PC-9 (cell line): ENCODE data around the gene FGFR2. TPM values are rescaled to one million over a fixed set of nuclear protein-coding genes. Genes with fewer than 3 reads are reported as not detected.
"Not testable (repeated sequence)": the region's sequence is repeated elsewhere in the genome, so short reads cannot be mapped to it uniquely, and the experiment has no call there.

ENCODE experiments used
- BruUV-seq: library from RNA; stranded (reverse); fragments of 400-500 nt; replicated peaks from 2 replicates; lab custom pipeline; 2021; lab: Mats Ljungman, UMichigan
- CTCF ChIA-PET: fragments of 300-600 bp; sonication (Branson Sonifier 250); formaldehyde crosslinking; loops from one replicate; lab custom pipeline; 2022; ENCODE audit warnings: antibody characterized with exemption; lab: Charles Lee
- POLR2A ChIA-PET: fragments of 300-600 bp; sonication (Branson Sonifier 250); formaldehyde crosslinking; loops from one replicate; lab custom pipeline; 2022; ENCODE audit warnings: antibody characterized with exemption; ENCODE audit not compliant: unreplicated experiment; lab: Charles Lee
- DNase-seq, 2 experiments: peaks; one replicate each; pipeline versions ENCODE4 v3.0.0 to v3.0.0-alpha.2; 2015 to 2022; ENCODE audit warnings: mixed read lengths in 1 of 2
- H2AFZ ChIP-seq: fragments of 200-600 bp; sonication (generic); 2 replicates; pipeline ENCODE4 v1.8.1; 2017; ENCODE audit warnings: antibody characterized with exemption
- H3F3A ChIP-seq: fragments of 200-600 bp; sonication (generic); 2 replicates; pipeline ENCODE4 v1.8.1; 2017; ENCODE audit warnings: antibody characterized with exemption, mild to moderate bottlenecking, low read depth; ENCODE audit not compliant: insufficient read depth
- H3K27ac ChIP-seq: fragments of 200-600 bp; sonication (generic); 2 replicates; pipeline ENCODE4 v1.6.1; 2016; ENCODE audit warnings: mixed run types
- H3K27me3 ChIP-seq: fragments of 200-600 bp; sonication (generic); 2 replicates; pipeline ENCODE4 v1.6.1; 2016; ENCODE audit warnings: low read depth, mixed run types; ENCODE audit not compliant: insufficient read depth
- H3K36me3 ChIP-seq: fragments of 200-600 bp; sonication (generic); 2 replicates; pipeline ENCODE4 v1.6.1; 2016; ENCODE audit warnings: low read depth, mixed run types
- H3K4me1 ChIP-seq: fragments of 200-600 bp; sonication (generic); replicated peaks from 2 replicates; pipeline ENCODE4 v1.6.1; 2016; ENCODE audit warnings: mixed run types; ENCODE audit not compliant: insufficient read depth
- H3K4me2 ChIP-seq: fragments of 200-600 bp; sonication (generic); 2 replicates; pipeline ENCODE4 v1.6.1; 2017; ENCODE audit warnings: mixed run types
- H3K4me3 ChIP-seq: fragments of 200-600 bp; sonication (generic); 2 replicates; pipeline ENCODE4 v1.6.1; 2016; ENCODE audit warnings: mixed run types
- H3K79me2 ChIP-seq: fragments of 200-600 bp; sonication (generic); 2 replicates; pipeline ENCODE4 v1.6.1; 2017; ENCODE audit warnings: low read depth, mixed run types
- H3K9me2 ChIP-seq: fragments of 200-600 bp; sonication (generic); 2 replicates; pipeline ENCODE4 v1.8.1; 2017; ENCODE audit warnings: mild to moderate bottlenecking; ENCODE audit not compliant: insufficient read depth
- H3K9me3 ChIP-seq: fragments of 200-600 bp; sonication (generic); 2 replicates; pipeline ENCODE4 v1.8.1; 2016; ENCODE audit warnings: low read depth; ENCODE audit not compliant: insufficient read depth
- H4K20me1 ChIP-seq: fragments of 200-600 bp; sonication (generic); 2 replicates; pipeline ENCODE4 v1.8.1; 2017; ENCODE audit not compliant: insufficient read depth
- CTCF ChIP-seq: fragments of 200-600 bp; sonication (generic); conservative IDR thresholded peaks from 2 replicates; pipeline ENCODE4 v1.6.1; 2017; ENCODE audit warnings: mixed run types, antibody characterized with exemption, mild to moderate bottlenecking, moderate library complexity
- EZH2 ChIP-seq: fragments of 200-600 bp; sonication (generic); IDR thresholded peaks from 2 replicates; pipeline ENCODE4 v1.8.0; 2017; ENCODE audit warnings: antibody characterized with exemption, low read depth
- intact Hi-C: fragments of 100-400 bp; cut with micrococcal nuclease; formaldehyde crosslinking; loops from one replicate; pipeline ENCODE4 v1.10.0; 2022; ENCODE audit not compliant: unreplicated experiment
- total RNA-seq: library from RNA; stranded (reverse); gene quantifications from 2 replicates; pipeline ENCODE4 v1.2.3, GENCODE V29; 2021

Gene FGFR2
- total RNA-seq, 1 experiment from 2014 or later: not detected

GRCh38 chr10:121556918-121557573 is 41.2 kb downstream of the FGFR2 start:
- no peak overlapping the region for H3K27ac ChIP-seq
- no peak overlapping the region for H2AFZ ChIP-seq
- no peak overlapping the region for H3K4me2 ChIP-seq
- ChIA-PET POLR2A (no interaction called here), CTCF (no interaction called here)
- H4K20me1 ChIP-seq: no peaks in the 10 kb centered on the region
- H3K9me3 ChIP-seq: no peaks in the 10 kb centered on the region
- BruUV-seq: no TSS peak
- H3F3A ChIP-seq: no peaks in the 10 kb centered on the region
- no peaks in the 10 kb centered on the region for H3K4me1 ChIP-seq
- no peak overlapping the region for H3K4me3 ChIP-seq
- H3K36me3 ChIP-seq: no peaks in the 10 kb centered on the region
- peaks cover 56% of the 10 kb centered on the region for H3K27me3 ChIP-seq
- H3K79me2 ChIP-seq: no peaks in the 10 kb centered on the region
- no peak for DNase-seq
- H3K9me2 ChIP-seq: no peaks in the 10 kb centered on the region
- TF ChIP-seq EZH2: no peak
- no peak for TF ChIP-seq CTCF
- intact Hi-C loops: no loop called here

GRCh38 chr10:121556455-121556854 is 41.8 kb downstream of the FGFR2 start:
- CTCF ChIA-PET: no interaction called here
- no TSS peak for BruUV-seq

GRCh38 chr10:121554916-121555315 is 43.3 kb downstream of the FGFR2 start:
- BruUV-seq, H3K36me3 ChIP-seq, H3K9me3 ChIP-seq, intact Hi-C loops, H3K4me1 ChIP-seq, H3K4me3 ChIP-seq, H2AFZ ChIP-seq, H3K9me2 ChIP-seq, H3K79me2 ChIP-seq, H3K4me2 ChIP-seq, CTCF ChIA-PET, POLR2A ChIA-PET, H4K20me1 ChIP-seq, DNase-seq, H3F3A ChIP-seq, H3K27ac ChIP-seq: not testable (repeated sequence)
- peaks cover 59% of the 10 kb centered on the region for H3K27me3 ChIP-seq

More at GRCh38 chr10:121556455-121556854, 41.8 kb downstream of the FGFR2 start:
- Histone ChIP-seq H2AFZ (no peak overlapping the region), H4K20me1 (no peaks in the 10 kb centered on the region), H3K4me3 (no peak overlapping the region), H3K79me2 (no peaks in the 10 kb centered on the region), H3K27ac (no peak overlapping the region), H3K4me1 (no peaks in the 10 kb centered on the region), H3K9me2 (no peaks in the 10 kb centered on the region), H3K4me2 (no peak overlapping the region), H3K36me3 (no peaks in the 10 kb centered on the region), H3K27me3 (peaks cover 53% of the 10 kb centered on the region), H3K9me3 (no peaks in the 10 kb centered on the region), H3F3A (no peaks in the 10 kb centered on the region)
- intact Hi-C loops: no loop called here
- no peak for DNase-seq
- TF ChIP-seq CTCF: no peak
- TF ChIP-seq EZH2: no peak
- POLR2A ChIA-PET: no interaction called here
